Activated CD4-positive, alpha-beta T cell treated with anti-CD3 and anti-CD28 coated beads, Interleukin-2, amount 10 ng/mL, durations not matched to agents 24 days and 14 days (primary cell): ENCODE results near the gene DYDC2. TPM values are rescaled to one million over a fixed set of nuclear protein-coding genes. Genes with fewer than 3 reads are reported as not detected.
"Not testable (repeated sequence)": the region's sequence is repeated elsewhere in the genome, so short reads cannot be mapped to it uniquely, and the experiment has no call there.

Source experiments
- DNase-seq: peaks from one replicate; pipeline ENCODE4 v3.0.0; 2022
- H3K27ac Mint-ChIP-seq: one replicate; pipeline ENCODE4 v1.8.0; 2022; ENCODE audit warnings: mild to moderate bottlenecking, mixed read lengths
- H3K27me3 Mint-ChIP-seq: one replicate; pipeline ENCODE4 v1.8.0; 2022; ENCODE audit warnings: mixed read lengths
- H3K36me3 Mint-ChIP-seq: one replicate; pipeline ENCODE4 v1.8.0; 2022; ENCODE audit warnings: low read depth, mild to moderate bottlenecking, mixed read lengths
- H3K4me1 Mint-ChIP-seq: one replicate; pipeline ENCODE4 v1.8.0; 2021; ENCODE audit warnings: mixed read lengths
- H3K4me3 Mint-ChIP-seq: one replicate; pipeline ENCODE4 v1.8.0; 2022; ENCODE audit warnings: mild to moderate bottlenecking, moderate library complexity, mixed read lengths
- H3K9me3 Mint-ChIP-seq: one replicate; pipeline ENCODE4 v1.8.0; 2021; ENCODE audit warnings: mixed read lengths
- intact Hi-C: fragments of 100-400 bp; cut with micrococcal nuclease; formaldehyde crosslinking; loops from one replicate; pipeline ENCODE4 v1.15.1; 2023
- total RNA-seq: library from RNA; stranded (reverse); gene quantifications from 2 replicates; pipeline ENCODE4 v1.2.3, GENCODE V29; 2022

DYDC2 gene
- total RNA-seq, 1 donor from 2014 or later: not detected

GRCh38 chr10:80344912-80345311 is 11.7 kb upstream of the DYDC2 start:
- H3K27me3 Mint-ChIP-seq: peaks cover 4% of the 10 kb centered on the region
- intact Hi-C loops: no loop called here

GRCh38 chr10:80350251-80350650 is 6.3 kb upstream of the DYDC2 start:
- H3K4me1 Mint-ChIP-seq: no peaks in the 10 kb centered on the region
- peaks cover 25% of the 10 kb centered on the region for H3K27me3 Mint-ChIP-seq
- H3K36me3 Mint-ChIP-seq: no peaks in the 10 kb centered on the region
- H3K27ac Mint-ChIP-seq: no peak overlapping the region
- no peaks in the 10 kb centered on the region for H3K9me3 Mint-ChIP-seq
- no peak overlapping the region for H3K4me3 Mint-ChIP-seq
- intact Hi-C loops: no loop called here
- no peak for DNase-seq

More at GRCh38 chr10:80344912-80345311, 11.7 kb upstream of the DYDC2 start:
- Mint-ChIP-seq H3K9me3 (no peaks in the 10 kb centered on the region), H3K4me3 (no peak overlapping the region), H3K36me3 (no peaks in the 10 kb centered on the region), H3K4me1 (no peaks in the 10 kb centered on the region), H3K27ac (no peak overlapping the region)
- no peak for DNase-seq

DNA sequence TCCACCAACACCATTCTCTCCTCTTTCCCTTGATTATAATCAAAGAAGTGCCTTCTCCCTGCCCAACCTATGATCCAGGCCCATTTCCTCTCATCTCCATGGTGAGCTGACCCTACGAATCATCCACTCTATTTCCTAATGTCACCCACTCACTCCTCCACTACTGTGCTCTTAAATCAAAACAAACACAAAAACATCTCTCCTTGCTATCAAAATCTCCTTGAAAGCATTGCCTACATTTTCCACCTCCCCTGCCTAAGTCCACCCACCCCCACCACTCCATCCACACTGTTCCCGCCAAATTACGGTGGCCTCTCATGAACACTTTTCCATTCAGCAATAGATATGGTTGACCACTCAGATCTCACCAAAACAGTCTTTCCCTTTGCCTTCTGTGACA is 5.4 kb upstream of the DYDC2 start:
- no peak overlapping the region for H3K27ac Mint-ChIP-seq
- intact Hi-C loops: no loop called here

GRCh38 chr10:80356989-80357850 is 639 bp downstream of the DYDC2 start:
- Mint-ChIP-seq H3K36me3 (no peaks in the 10 kb centered on the region), H3K9me3 (no peaks in the 10 kb centered on the region), H3K27me3 (peaks cover 44% of the 10 kb centered on the region), H3K4me3 (peak overlapping the region; percentile 73), H3K27ac (no peak overlapping the region), H3K4me1 (peaks cover 2% of the 10 kb centered on the region)
- no peak for DNase-seq
- intact Hi-C loops: no loop called here

More for the DNA sequence above, 5.4 kb upstream of the DYDC2 start:
- DNase-seq: no peak
- no peaks in the 10 kb centered on the region for H3K36me3 Mint-ChIP-seq
- H3K9me3 Mint-ChIP-seq: no peaks in the 10 kb centered on the region
- H3K4me3 Mint-ChIP-seq: no peak overlapping the region
- H3K4me1 Mint-ChIP-seq: no peaks in the 10 kb centered on the region
- H3K27me3 Mint-ChIP-seq: peaks cover 35% of the 10 kb centered on the region

DNA sequence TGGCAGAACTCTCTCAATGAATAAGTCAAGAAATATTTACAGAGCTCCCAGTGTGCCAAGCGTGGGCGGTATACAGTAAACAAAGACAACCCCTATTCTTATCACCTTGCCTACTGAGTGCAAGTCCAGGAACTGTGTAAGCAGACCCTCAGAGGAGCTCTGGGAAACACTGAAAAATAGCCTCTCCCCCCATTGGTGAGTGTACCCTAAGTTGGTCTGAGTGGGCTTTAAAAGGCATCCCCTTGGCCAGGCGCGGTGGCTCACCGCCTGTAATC is 1.2 kb downstream of the DYDC2 start:
- Mint-ChIP-seq H3K27me3 (peaks cover 41% of the 10 kb centered on the region), H3K4me3 (no peak overlapping the region), H3K27ac (no peak overlapping the region), H3K36me3 (no peaks in the 10 kb centered on the region), H3K9me3 (no peaks in the 10 kb centered on the region), H3K4me1 (peaks cover 2% of the 10 kb centered on the region)
- DNase-seq: no peak
- intact Hi-C loops: no loop called here

DNA sequence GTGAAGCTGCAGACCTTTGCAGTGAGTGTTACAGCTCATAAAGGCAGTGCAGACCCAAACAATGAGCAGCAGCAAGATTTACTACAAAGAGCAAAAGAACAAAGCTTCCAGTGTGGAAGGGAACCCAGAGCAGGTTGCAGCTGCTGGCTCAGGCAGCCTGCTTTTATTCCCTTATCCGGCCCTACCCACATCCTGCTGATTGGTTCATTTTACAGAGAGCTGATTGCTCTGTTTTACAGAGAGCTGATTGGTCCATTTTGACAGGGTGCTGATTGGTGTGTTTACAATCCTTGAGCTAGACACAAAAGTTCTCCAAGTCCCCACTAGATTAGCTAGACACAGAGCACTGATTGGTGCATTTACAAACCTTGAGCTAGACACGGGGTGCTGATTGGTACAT is 2.3 kb downstream of the DYDC2 start:
- H3K9me3 Mint-ChIP-seq, H3K27ac Mint-ChIP-seq, H3K36me3 Mint-ChIP-seq, H3K4me1 Mint-ChIP-seq, DNase-seq, H3K4me3 Mint-ChIP-seq, intact Hi-C loops: not testable (repeated sequence)
- peaks cover 40% of the 10 kb centered on the region for H3K27me3 Mint-ChIP-seq

- Mint-ChIP-seq H3K36me3 (no peaks in the 10 kb centered on the region), H3K4me1 (peaks cover 2% of the 10 kb centered on the region), H3K27ac (no peak overlapping the region), H3K9me3 (no peaks in the 10 kb centered on the region), H3K4me3 (no peak overlapping the region), H3K27me3 (peaks cover 41% of the 10 kb centered on the region)
- DNase-seq: no peak
- intact Hi-C loops: no loop called here
Observed at GRCh38 chr10:80359644-80360043, 3.1 kb downstream of the DYDC2 start.

GRCh38 chr10:80365510-80365909 is 8.9 kb downstream of the DYDC2 start:
- Mint-ChIP-seq H3K27me3 (peaks cover 8% of the 10 kb centered on the region), H3K4me3 (no peak overlapping the region), H3K9me3 (peaks cover 11% of the 10 kb centered on the region), H3K4me1 (no peaks in the 10 kb centered on the region), H3K27ac (no peak overlapping the region), H3K36me3 (no peaks in the 10 kb centered on the region)
- intact Hi-C loops: no loop called here
- DNase-seq: no peak

DNA sequence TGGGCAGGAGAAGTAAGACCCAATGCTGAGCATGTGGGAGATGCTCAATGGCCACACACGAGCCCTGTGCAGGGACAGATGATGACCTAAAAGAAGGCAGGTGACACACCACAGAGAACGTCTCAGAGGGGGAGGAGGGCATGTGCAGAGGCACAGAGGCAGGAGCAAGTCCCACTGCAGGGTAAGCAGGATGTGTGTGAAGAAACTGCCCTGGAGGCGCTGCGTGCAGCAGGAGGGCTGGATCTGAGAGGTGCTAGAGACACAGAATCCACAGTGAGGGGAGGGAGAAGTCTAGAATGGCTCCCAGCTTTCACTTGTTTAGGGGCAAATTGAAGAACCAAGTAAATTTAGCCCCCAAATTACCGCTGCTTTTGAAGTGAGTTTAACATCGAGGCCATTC is 14.9 kb downstream of the DYDC2 start:
- no peak overlapping the region for H3K4me3 Mint-ChIP-seq
- H3K27ac Mint-ChIP-seq: no peak overlapping the region
- intact Hi-C loops: no loop called here
- H3K27me3 Mint-ChIP-seq: peaks cover 5% of the 10 kb centered on the region
- H3K36me3 Mint-ChIP-seq: no peaks in the 10 kb centered on the region
- no peaks in the 10 kb centered on the region for H3K4me1 Mint-ChIP-seq
- no peak for DNase-seq
- peaks cover 11% of the 10 kb centered on the region for H3K9me3 Mint-ChIP-seq

DNA sequence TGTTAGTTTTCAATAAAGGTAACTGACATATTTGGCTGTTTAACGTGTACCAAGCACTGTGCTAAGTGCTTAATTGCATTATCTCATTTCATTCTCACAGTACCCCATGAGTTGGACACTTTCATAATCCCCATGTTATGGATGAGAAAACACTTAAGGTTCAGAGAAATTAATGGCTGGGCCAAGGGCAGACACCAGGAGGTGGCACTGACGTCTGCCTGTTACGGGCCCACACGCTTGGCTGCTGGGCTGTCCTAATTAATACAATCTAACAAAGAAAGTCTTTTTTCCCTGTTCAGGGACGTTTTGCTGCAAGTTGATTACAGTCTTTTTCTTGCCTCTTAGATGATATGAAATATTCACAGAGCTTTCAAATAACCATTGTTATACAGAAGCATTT is 16.1 kb downstream of the DYDC2 start:
- H3K9me3 Mint-ChIP-seq: peaks cover 10% of the 10 kb centered on the region

GRCh38 chr10:80373502-80373901 is 16.9 kb downstream of the DYDC2 start:
- no peak for DNase-seq
- no peak overlapping the region for H3K4me3 Mint-ChIP-seq
- intact Hi-C loops: no loop called here
- H3K36me3 Mint-ChIP-seq: no peaks in the 10 kb centered on the region
- H3K9me3 Mint-ChIP-seq: peaks cover 5% of the 10 kb centered on the region
- H3K27ac Mint-ChIP-seq: no peak overlapping the region
- peaks cover 10% of the 10 kb centered on the region for H3K27me3 Mint-ChIP-seq
- H3K4me1 Mint-ChIP-seq: peaks cover 5% of the 10 kb centered on the region

More for the DNA sequence above, 16.1 kb downstream of the DYDC2 start:
- Mint-ChIP-seq H3K27ac (no peak overlapping the region), H3K36me3 (no peaks in the 10 kb centered on the region), H3K4me3 (no peak overlapping the region), H3K27me3 (peaks cover 10% of the 10 kb centered on the region), H3K4me1 (no peaks in the 10 kb centered on the region)
- intact Hi-C loops: no loop called here
- DNase-seq: no peak

- peaks cover 13% of the 10 kb centered on the region for H3K4me1 Mint-ChIP-seq
- H3K36me3 Mint-ChIP-seq: no peaks in the 10 kb centered on the region
- no peaks in the 10 kb centered on the region for H3K9me3 Mint-ChIP-seq
- peaks cover 16% of the 10 kb centered on the region for H3K27me3 Mint-ChIP-seq
- intact Hi-C loops: loop anchor here (5.0 kb wide), 2 partner anchors 148 to 218 kb away; no protein-coding TSS in a partner anchor
- H3K4me3 Mint-ChIP-seq: no peak overlapping the region
- DNase-seq: no peak
- H3K27ac Mint-ChIP-seq: no peak overlapping the region
Observed at GRCh38 chr10:80379701-80380100, 23.1 kb downstream of the DYDC2 start.

DNA sequence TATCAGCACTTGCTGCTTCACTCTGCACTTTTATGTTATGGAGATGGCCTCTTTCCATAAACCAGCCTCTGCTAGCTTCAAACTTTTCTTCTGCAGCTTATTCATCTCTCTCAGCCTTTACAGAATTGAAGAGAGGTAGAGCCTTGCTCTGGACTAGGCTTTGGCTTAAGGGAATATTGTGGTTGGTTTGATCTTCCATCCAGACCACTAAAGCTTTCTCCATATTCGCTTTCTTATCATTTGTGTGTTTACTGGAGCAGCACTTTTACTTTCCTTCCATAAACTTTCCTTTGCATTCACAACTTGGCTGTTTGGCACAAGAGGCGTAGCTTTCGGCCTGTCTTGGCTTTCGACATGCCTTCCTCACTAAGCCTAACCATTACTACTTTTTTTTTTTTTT is 23.6 kb downstream of the DYDC2 start:
- Mint-ChIP-seq H3K4me1 (peaks cover 13% of the 10 kb centered on the region), H3K9me3 (no peaks in the 10 kb centered on the region), H3K36me3 (no peaks in the 10 kb centered on the region), H3K4me3 (no peak overlapping the region), H3K27ac (no peak overlapping the region), H3K27me3 (peaks cover 16% of the 10 kb centered on the region)
- DNase-seq: no peak
- intact Hi-C loops: loop anchor here (5.0 kb wide), 2 partner anchors 147 to 217 kb away; no protein-coding TSS in a partner anchor

DNA sequence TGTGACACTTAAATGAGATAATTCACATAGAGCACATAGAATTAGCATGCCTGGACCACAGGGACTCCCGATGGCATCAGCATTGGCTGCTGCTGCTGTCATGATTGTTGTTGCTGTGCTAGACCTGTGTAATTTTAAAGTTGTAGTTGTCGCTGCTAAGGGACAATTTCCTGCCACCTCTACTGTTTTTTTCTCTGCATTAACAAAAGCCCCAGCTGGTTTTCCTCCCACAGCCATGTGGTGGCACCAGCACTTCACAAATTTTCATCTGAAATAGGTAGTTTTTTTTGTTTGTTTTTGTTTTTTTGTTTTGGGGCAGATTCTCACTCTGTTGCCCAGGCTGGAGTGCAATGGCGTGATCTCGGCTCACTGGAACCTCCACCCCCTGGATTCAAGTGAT is 26.4 kb downstream of the DYDC2 start:
- Mint-ChIP-seq H3K9me3 (no peaks in the 10 kb centered on the region), H3K4me3 (no peak overlapping the region), H3K4me1 (peaks cover 13% of the 10 kb centered on the region), H3K27ac (peak overlapping the region; percentile 49), H3K27me3 (peaks cover 9% of the 10 kb centered on the region), H3K36me3 (no peaks in the 10 kb centered on the region)
- peak; percentile 87 for DNase-seq
- intact Hi-C loops: loop anchor here (1.0 to 5.0 kb wide), 5 partner anchors 60 to 542 kb away; no protein-coding TSS in a partner anchor

DNA sequence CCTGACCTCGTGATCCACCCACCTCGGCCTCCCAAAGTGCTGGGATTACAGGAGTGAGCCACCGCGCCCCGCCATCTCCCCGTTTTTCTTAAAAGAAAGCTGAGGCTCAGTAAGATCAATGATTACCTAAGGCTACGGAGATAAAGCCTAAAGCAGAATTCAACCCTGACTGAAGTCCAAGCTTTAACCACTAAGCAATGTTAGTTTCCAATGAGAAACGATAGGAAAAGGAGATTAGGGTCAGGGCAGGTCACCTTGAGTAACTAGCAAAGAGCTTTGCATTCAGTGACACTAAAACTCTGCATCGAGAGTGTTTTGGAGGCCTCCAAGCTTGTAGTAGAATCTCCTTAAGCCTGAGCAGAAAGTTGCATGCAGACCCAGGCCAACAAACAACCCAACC is 34.2 kb downstream of the DYDC2 start:
- Mint-ChIP-seq H3K36me3 (no peaks in the 10 kb centered on the region), H3K27me3 (peaks cover 9% of the 10 kb centered on the region), H3K4me1 (no peaks in the 10 kb centered on the region)

More for the DNA sequence above, 34.2 kb downstream of the DYDC2 start:
- Mint-ChIP-seq H3K9me3 (no peaks in the 10 kb centered on the region), H3K27ac (no peak overlapping the region), H3K4me3 (no peak overlapping the region)
- no peak for DNase-seq
- intact Hi-C loops: no loop called here
